Uterus (tissue), 2 donors: ENCODE results near the gene MOSPD3.

Experiments used
- POLR2A ChIP-seq, 2 donors: fragments of 450-650 bp; IDR thresholded peaks; one replicate each; pipeline ENCODE4 v1.6.1; 2016; ENCODE audit warnings: antibody characterized with exemption in 2 of 2, mild to moderate bottlenecking in 1 of 2, moderate library complexity in 1 of 2
- TF ChIP-seq, protein P1 (sequence below), 4 experiments: fragments of 200-600 bp in 2 of 4; fragments of 450-650 bp in 2 of 4; sonication (generic) in 2 of 4; IDR thresholded peaks; one replicate each; pipeline ENCODE4 v1.5.1; 2016 to 2019; ENCODE audit warnings: antibody characterized with exemption in 4 of 4, mild to moderate bottlenecking in 2 of 4, moderate library complexity in 1 of 4

- TF ChIP-seq, protein P1, sequence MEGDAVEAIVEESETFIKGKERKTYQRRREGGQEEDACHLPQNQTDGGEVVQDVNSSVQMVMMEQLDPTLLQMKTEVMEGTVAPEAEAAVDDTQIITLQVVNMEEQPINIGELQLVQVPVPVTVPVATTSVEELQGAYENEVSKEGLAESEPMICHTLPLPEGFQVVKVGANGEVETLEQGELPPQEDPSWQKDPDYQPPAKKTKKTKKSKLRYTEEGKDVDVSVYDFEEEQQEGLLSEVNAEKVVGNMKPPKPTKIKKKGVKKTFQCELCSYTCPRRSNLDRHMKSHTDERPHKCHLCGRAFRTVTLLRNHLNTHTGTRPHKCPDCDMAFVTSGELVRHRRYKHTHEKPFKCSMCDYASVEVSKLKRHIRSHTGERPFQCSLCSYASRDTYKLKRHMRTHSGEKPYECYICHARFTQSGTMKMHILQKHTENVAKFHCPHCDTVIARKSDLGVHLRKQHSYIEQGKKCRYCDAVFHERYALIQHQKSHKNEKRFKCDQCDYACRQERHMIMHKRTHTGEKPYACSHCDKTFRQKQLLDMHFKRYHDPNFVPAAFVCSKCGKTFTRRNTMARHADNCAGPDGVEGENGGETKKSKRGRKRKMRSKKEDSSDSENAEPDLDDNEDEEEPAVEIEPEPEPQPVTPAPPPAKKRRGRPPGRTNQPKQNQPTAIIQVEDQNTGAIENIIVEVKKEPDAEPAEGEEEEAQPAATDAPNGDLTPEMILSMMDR (IDR thresholded peaks at IDR 0.05) = no peak
- TF ChIP-seq POLR2A (IDR thresholded peaks at IDR 0.05) = no peak
These were observed 13.7 kb downstream of the MOSPD3 start for GRCh38 chr7:100626055-100626454.
